ES-I3 (cell line): ENCODE data around the gene SPATA25.

ENCODE experiments used
- H3K36me3 ChIP-seq: 2 replicates; pipeline ENCODE4 v1.6.1; 2013; ENCODE audit warnings: mild to moderate bottlenecking, low read length, control low read depth, moderate library complexity; ENCODE audit not compliant: insufficient read depth
- H3K4me1 ChIP-seq: 2 replicates; pipeline ENCODE4 v1.6.1; 2013; ENCODE audit warnings: mild to moderate bottlenecking, control low read depth, low read length; ENCODE audit not compliant: insufficient read depth
- H3K9ac ChIP-seq: 2 replicates; pipeline ENCODE4 v1.6.1; 2013; ENCODE audit warnings: low read depth, mild to moderate bottlenecking, low read length, moderate library complexity
- H3K9me3 ChIP-seq: 2 replicates; pipeline ENCODE4 v1.6.1; 2013; ENCODE audit warnings: mild to moderate bottlenecking, low read length, moderate library complexity; ENCODE audit not compliant: control insufficient read depth, insufficient read depth

SPATA25 gene

DNA sequence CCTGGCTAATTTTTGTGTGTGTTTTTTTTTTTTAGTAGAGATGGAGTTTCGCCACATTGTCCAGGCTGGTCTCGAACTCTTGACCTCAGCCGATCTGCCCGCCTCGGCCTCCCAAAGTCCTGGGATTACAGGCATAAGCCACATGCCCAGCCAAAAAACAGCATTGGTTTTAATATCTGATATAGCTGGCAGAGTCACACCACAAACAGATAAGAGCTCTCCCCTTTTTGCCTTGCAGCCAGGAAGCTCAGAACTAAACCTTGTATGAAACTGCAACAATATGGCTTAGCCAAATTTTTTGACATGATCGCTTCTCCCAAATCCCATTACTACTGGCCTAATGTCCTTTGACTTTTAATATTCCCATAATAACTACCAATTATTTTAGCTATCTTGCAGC is 35.1 kb downstream of the SPATA25 start:
- H3K36me3 ChIP-seq, result peaks cover 7% of the 10 kb centered on the region; the same call in 1 of the 2 replicates

DNA sequence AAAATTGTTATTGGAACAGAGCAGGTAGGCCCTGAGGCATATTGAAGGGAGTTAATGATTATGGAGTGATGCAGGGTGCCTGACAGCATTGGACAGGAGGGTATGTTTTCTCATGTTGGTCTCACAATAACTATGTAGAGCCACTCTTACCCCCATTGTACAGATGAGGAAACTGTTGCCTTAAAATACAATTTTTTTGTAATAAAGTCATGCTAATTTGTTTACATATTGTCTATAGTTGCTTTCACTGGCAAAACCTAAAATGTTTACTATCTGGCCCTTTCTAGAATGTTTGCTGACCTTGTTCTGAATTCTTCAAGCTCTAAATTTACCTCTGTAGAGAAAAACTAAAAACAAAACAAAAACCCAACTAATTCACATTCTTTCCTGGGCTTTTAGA is 35.9 kb downstream of the SPATA25 start:
- H3K9ac ChIP-seq, result no peak overlapping the region
- H3K4me1 ChIP-seq, result peaks cover 13% of the 10 kb centered on the region
- H3K9me3 ChIP-seq, result no peaks in the 10 kb centered on the region
- peaks cover 8% of the 10 kb centered on the region; the same call in 1 of the 2 replicates for H3K36me3 ChIP-seq

More for the DNA sequence above, 35.1 kb downstream of the SPATA25 start:
- Histone ChIP-seq H3K9ac (no peak overlapping the region), H3K4me1 (peaks cover 13% of the 10 kb centered on the region), H3K9me3 (no peaks in the 10 kb centered on the region)

DNA sequence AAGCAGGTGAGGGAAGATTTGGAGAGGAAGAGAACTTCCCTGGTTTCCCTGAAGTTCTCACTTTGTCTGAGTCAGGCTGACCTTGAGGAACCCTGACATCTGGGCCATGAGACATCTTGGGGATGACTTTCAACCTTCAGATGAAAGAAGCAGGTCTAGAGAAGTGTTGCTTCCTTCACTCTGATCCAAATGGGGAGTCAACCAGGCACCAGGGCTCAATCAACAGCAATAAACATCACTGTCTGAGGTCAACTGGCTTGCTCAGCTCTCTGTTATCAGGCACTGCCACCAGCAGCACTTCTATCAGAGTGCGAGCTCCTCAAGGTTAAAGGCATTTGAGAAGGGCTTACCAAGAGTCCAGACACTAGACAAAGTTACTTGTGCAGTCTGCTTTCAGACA is 36.5 kb downstream of the SPATA25 start:
- peaks cover 13% of the 10 kb centered on the region for H3K4me1 ChIP-seq
- no peak overlapping the region for H3K9ac ChIP-seq
- H3K36me3 ChIP-seq, result peaks cover 10% of the 10 kb centered on the region; the same call in 1 of the 2 replicates
- no peaks in the 10 kb centered on the region for H3K9me3 ChIP-seq

DNA sequence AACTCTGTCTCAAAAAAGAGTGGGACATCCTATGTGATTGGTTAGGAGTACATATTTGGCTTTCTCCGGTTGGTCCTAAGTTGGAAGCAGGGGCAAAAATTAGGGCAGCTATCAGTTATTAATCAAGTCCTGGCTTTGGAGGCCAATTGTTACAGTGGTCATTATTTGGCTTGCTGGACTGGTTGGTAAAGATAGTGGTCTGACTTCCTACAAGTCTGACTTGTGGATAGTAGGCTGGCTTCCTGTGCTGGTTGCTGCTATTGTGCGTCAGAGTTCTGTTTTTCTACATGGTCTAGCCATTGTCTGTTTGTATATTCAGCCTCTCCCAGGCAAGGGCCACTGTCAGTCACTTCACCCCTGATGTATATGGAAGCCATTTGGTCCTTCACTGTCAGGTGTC is 37.2 kb downstream of the SPATA25 start:
- Histone ChIP-seq H3K4me1 (peaks cover 13% of the 10 kb centered on the region), H3K9ac (no peak overlapping the region), H3K36me3 (peaks cover 12% of the 10 kb centered on the region; the same call in 1 of the 2 replicates), H3K9me3 (no peaks in the 10 kb centered on the region)

GRCh38 chr20:45848969-45849582 is 38.3 kb downstream of the SPATA25 start:
- H3K36me3 ChIP-seq, result peaks cover 12% of the 10 kb centered on the region; the same call in 1 of the 2 replicates
- H3K9me3 ChIP-seq, result no peaks in the 10 kb centered on the region
- H3K4me1 ChIP-seq, result peaks cover 4% of the 10 kb centered on the region; the same call in 1 of the 2 replicates
- H3K9ac ChIP-seq, result no peak overlapping the region

- Histone ChIP-seq H3K9me3 (no peaks in the 10 kb centered on the region), H3K4me1 (peaks cover 4% of the 10 kb centered on the region; the same call in 1 of the 2 replicates), H3K36me3 (peaks cover 12% of the 10 kb centered on the region; the same call in 1 of the 2 replicates), H3K9ac (no peak overlapping the region)
Measured at GRCh38 chr20:45848421-45848820, 39.0 kb downstream of the SPATA25 start.

DNA sequence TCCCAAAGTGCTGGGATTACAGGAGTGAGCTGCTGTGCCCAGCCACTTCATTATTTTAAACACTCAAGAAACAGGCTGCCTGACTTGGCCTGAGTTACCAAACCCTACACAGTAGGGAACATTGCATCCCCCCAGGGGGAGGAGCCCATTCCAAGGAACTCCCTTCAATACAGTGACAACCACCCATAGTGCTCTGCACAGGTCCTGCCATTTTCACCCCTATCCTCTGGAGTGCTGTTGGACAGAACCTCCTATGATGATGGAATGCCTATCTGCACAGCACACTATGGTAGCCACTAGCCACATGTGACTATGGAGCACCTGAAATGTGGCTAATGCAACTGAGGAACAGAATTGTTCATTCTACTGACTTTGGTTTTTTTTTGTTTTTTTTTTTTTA is 42.0 kb downstream of the SPATA25 start:
- no peaks in the 10 kb centered on the region for H3K4me1 ChIP-seq
- no peaks in the 10 kb centered on the region for H3K9me3 ChIP-seq
- H3K36me3 ChIP-seq, result peaks cover 20% of the 10 kb centered on the region
- no peak overlapping the region for H3K9ac ChIP-seq

GRCh38 chr20:45843506-45843905 is 43.9 kb downstream of the SPATA25 start:
- peaks cover 18% of the 10 kb centered on the region for H3K36me3 ChIP-seq
- H3K4me1 ChIP-seq, result no peaks in the 10 kb centered on the region
- H3K9me3 ChIP-seq, result no peaks in the 10 kb centered on the region
- no peak overlapping the region for H3K9ac ChIP-seq

DNA sequence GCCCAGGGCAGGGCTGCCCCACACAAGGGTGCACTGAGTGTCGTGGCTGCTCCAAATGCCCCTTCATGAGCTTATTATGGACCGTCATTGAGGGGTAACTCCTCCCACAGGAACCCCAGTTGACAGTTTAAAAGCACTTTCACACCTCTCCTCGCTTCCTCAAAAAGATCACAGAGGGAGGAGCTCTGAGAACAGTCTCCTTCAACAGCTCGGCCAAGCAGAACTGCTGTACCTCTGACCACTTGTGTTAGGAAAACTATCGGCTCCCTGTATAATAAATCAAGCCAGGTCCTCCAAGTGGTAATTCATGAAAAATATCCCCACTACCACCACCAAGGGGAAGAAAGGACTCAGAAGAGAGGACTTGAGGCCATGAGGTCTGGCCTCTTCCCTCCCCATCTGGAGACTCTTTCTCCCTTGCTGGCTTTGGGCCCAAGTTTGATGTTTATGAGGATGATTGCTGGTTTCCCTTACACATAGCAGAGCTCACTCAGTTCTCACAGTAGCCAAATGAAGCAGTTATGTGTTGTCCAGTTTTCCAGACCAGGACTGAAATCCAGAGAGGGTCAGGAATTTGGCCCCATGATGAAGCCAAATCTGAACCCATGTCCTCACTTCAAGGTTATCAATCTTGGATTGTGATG is 45.1 kb downstream of the SPATA25 start:
- Histone ChIP-seq H3K4me1 (no peaks in the 10 kb centered on the region), H3K36me3 (peaks cover 13% of the 10 kb centered on the region)

GRCh38 chr20:45841407-45842129 is 45.9 kb downstream of the SPATA25 start:
- Histone ChIP-seq H3K36me3 (peaks cover 17% of the 10 kb centered on the region), H3K9me3 (no peaks in the 10 kb centered on the region), H3K4me1 (no peaks in the 10 kb centered on the region), H3K9ac (no peak overlapping the region)

More for the DNA sequence above, 45.1 kb downstream of the SPATA25 start:
- H3K9ac ChIP-seq, result no peak overlapping the region
- no peaks in the 10 kb centered on the region for H3K9me3 ChIP-seq

DNA sequence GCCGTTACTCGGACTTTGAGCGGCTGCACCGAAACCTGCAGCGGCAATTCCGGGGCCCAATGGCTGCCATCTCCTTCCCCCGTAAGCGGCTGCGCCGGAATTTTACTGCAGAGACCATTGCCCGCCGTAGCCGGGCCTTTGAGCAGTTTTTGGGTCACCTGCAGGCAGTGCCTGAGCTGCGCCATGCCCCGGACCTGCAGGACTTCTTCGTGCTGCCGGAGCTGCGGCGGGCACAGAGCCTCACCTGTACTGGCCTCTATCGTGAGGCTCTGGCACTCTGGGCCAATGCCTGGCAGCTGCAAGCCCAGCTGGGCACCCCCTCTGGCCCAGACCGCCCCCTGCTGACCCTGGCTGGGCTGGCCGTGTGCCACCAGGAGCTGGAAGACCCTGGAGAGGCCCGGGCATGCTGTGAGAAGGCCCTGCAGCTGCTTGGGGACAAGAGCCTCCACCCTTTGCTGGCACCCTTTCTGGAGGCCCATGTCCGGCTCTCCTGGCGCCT is 46.7 kb downstream of the SPATA25 start:
- H3K4me1 ChIP-seq, result peaks cover under 1% of the 10 kb centered on the region; the same call in 1 of the 2 replicates
- peaks cover 15% of the 10 kb centered on the region for H3K36me3 ChIP-seq
- H3K9me3 ChIP-seq, result no peaks in the 10 kb centered on the region
- no peak overlapping the region for H3K9ac ChIP-seq

- Histone ChIP-seq H3K4me1 (peaks cover 15% of the 10 kb centered on the region), H3K36me3 (peaks cover 8% of the 10 kb centered on the region), H3K9ac (no peak overlapping the region), H3K9me3 (no peaks in the 10 kb centered on the region)
Measured at GRCh38 chr20:45836841-45837240, 50.6 kb downstream of the SPATA25 start.
